Measurements from ENCODE around the gene CNTN6.

DNA sequence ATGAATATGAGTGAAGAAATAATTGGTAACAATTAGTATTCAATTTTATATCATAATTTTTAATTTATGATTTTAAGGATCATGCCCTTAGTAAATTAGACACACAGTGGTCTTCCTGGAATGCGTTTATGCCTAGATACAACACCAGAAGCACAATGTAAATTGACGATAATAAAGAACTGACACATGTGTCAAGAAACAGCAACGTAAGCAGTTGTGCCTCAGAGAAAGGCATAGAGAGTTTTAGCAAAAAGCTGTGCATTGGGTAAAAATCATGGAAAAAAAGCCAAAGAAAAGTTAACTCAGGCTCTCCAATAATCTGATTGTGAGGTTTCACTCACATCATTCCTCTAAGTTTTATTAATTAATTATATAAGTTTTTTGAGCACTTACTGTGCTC lies 37.0 kb upstream of the CNTN6 start:
- TF ChIP-seq, protein P1, sequence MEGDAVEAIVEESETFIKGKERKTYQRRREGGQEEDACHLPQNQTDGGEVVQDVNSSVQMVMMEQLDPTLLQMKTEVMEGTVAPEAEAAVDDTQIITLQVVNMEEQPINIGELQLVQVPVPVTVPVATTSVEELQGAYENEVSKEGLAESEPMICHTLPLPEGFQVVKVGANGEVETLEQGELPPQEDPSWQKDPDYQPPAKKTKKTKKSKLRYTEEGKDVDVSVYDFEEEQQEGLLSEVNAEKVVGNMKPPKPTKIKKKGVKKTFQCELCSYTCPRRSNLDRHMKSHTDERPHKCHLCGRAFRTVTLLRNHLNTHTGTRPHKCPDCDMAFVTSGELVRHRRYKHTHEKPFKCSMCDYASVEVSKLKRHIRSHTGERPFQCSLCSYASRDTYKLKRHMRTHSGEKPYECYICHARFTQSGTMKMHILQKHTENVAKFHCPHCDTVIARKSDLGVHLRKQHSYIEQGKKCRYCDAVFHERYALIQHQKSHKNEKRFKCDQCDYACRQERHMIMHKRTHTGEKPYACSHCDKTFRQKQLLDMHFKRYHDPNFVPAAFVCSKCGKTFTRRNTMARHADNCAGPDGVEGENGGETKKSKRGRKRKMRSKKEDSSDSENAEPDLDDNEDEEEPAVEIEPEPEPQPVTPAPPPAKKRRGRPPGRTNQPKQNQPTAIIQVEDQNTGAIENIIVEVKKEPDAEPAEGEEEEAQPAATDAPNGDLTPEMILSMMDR (IDR thresholded peaks at IDR 0.05), result no peak
- no peak for TF ChIP-seq POLR2AphosphoS5 (IDR thresholded peaks at IDR 0.05; ENCODE audit: low read depth, low read length)
- no peak for TF ChIP-seq SIN3A (IDR thresholded peaks at IDR 0.05; ENCODE audit: borderline replicate concordance, insufficient read depth, low read depth, low read length)

Data from Panc1 (cell line).